ENCODE results near the gene NEURL4. TPM values are rescaled to one million over a fixed set of nuclear protein-coding genes. Genes with fewer than 3 reads are reported as not detected.

The NEURL4 gene
- total and polyA plus RNA-seq, 2 donors (not counting 3 experiments of a cell fraction or from before 2014, with no cell fraction given) = 32.0 to 44.9 TPM

GRCh38 chr17:7322520-7323194, 6.5 kb downstream of the NEURL4 start:
- H3K4me1 ChIP-seq (ENCODE audit: control insufficient read depth, extremely low read depth, insufficient read depth, low read length) = no peaks in the 10 kb centered on the region
- DNase-seq (ENCODE audit: low read depth, low spot score) = no peak
- no TSS peak for BruUV-seq (replicated peaks)
- intact Hi-C loops (cut with micrococcal nuclease) (no loop called here), dilution Hi-C loops (cut with MboI; ENCODE audit: extremely low pct_ligation_motif_present, low sequenced_read_pairs) (no loop called here)
- H4K20me1 ChIP-seq (replicated peaks; ENCODE audit: control insufficient read depth, extremely low read depth, insufficient read depth, low read length) = no peaks in the 10 kb centered on the region
- H3K27ac ChIP-seq (ENCODE audit: insufficient read depth, low read depth, low read length) = no peak overlapping the region
- peaks cover 2% of the 10 kb centered on the region for H3K79me2 ChIP-seq (ENCODE audit: control insufficient read depth, insufficient read depth, low read length)
- H3K36me3 ChIP-seq (ENCODE audit: control insufficient read depth in 2 of 2, extremely low read depth in 1 of 2, insufficient read depth in 2 of 2, low read length in 2 of 2) = peaks cover 11 to 52% of the 10 kb centered on the region in 2 experiments
- ChIA-PET CTCF (no interaction called here), POLR2A (no interaction called here)
- FAIRE-seq = no peak
- H3K9ac ChIP-seq (replicated peaks; ENCODE audit: extremely low read depth, insufficient read depth, low read length) = no peak overlapping the region
- no peak for TF ChIP-seq MYC (IDR thresholded peaks at IDR 0.05; ENCODE audit: low read depth, low read length)
- TF ChIP-seq, protein P1, sequence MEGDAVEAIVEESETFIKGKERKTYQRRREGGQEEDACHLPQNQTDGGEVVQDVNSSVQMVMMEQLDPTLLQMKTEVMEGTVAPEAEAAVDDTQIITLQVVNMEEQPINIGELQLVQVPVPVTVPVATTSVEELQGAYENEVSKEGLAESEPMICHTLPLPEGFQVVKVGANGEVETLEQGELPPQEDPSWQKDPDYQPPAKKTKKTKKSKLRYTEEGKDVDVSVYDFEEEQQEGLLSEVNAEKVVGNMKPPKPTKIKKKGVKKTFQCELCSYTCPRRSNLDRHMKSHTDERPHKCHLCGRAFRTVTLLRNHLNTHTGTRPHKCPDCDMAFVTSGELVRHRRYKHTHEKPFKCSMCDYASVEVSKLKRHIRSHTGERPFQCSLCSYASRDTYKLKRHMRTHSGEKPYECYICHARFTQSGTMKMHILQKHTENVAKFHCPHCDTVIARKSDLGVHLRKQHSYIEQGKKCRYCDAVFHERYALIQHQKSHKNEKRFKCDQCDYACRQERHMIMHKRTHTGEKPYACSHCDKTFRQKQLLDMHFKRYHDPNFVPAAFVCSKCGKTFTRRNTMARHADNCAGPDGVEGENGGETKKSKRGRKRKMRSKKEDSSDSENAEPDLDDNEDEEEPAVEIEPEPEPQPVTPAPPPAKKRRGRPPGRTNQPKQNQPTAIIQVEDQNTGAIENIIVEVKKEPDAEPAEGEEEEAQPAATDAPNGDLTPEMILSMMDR (IDR thresholded peaks at IDR 0.05; ENCODE audit: extremely low read depth in 1 of 2, insufficient read depth in 1 of 2, low read depth in 1 of 2, low read length in 2 of 2) = no peak
- TF ChIP-seq FOS (IDR thresholded peaks at IDR 0.05; ENCODE audit: borderline replicate concordance, insufficient read depth, low read length) = no peak
- no peak for TF ChIP-seq POLR2A (IDR thresholded peaks at IDR 0.05; ENCODE audit: low read depth, low read length)
- TF ChIP-seq POLR2AphosphoS5 (IDR thresholded peaks at IDR 0.05; ENCODE audit: insufficient read depth, low read depth, low read length) = no peak
- H3K4me2 ChIP-seq (ENCODE audit: insufficient read depth, low read length) = no peak overlapping the region
- no peaks in the 10 kb centered on the region for H3K27me3 ChIP-seq (ENCODE audit: control insufficient read depth in 2 of 2, insufficient read depth in 2 of 2, low read length in 2 of 2)
- H2AFZ ChIP-seq (ENCODE audit: low read depth, low read length) = no peak overlapping the region
- no peak overlapping the region for H3K4me3 ChIP-seq (replicated peaks in 1 of 3; ENCODE audit: insufficient read depth in 1 of 3, low read depth in 1 of 3, low read length in 3 of 3)
- no peaks in the 10 kb centered on the region for H3K9me1 ChIP-seq (replicated peaks; ENCODE audit: control insufficient read depth, extremely low read depth, insufficient read depth, low read length)
- no peaks in the 10 kb centered on the region for H3K9me3 ChIP-seq (replicated peaks; ENCODE audit: control insufficient read depth, insufficient read depth, low read length)

DNA sequence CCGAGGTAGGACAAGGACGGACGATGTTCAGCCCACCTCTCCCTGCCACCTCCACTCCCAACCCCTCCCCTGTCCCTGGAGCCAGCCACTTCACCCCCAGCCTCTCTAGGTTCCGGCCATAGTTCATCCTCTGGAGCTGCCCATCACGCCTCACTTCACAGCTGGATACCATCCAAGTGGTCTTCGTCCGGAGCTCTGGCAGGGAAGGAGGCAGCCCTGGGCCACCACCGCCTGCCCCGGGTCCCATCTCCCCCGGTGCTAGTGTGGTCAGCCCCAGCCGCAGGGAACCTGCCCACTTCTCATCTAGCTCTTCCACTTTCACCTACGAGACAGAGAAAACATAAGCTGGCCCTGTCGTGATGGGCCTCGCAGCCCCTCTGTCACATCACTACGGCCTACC, 7.7 kb downstream of the NEURL4 start:
- ChIA-PET POLR2A (interaction anchor here (0.9 kb wide), 1 partner anchor 239 kb away, joined by 3 read pairs; no protein-coding TSS in a partner anchor), CTCF (no interaction called here)

More for the DNA sequence above, 7.7 kb downstream of the NEURL4 start:
- no TSS peak for BruUV-seq (replicated peaks)
- no peaks in the 10 kb centered on the region for H3K9me1 ChIP-seq (replicated peaks; ENCODE audit: control insufficient read depth, extremely low read depth, insufficient read depth, low read length)
- peaks cover 11 to 50% of the 10 kb centered on the region in 2 experiments for H3K36me3 ChIP-seq (ENCODE audit: control insufficient read depth in 2 of 2, extremely low read depth in 1 of 2, insufficient read depth in 2 of 2, low read length in 2 of 2)
- DNase-seq (ENCODE audit: low read depth, low spot score) (no peak), FAIRE-seq (no peak)
- intact Hi-C loops (cut with micrococcal nuclease) (no loop called here), dilution Hi-C loops (cut with MboI; ENCODE audit: extremely low pct_ligation_motif_present, low sequenced_read_pairs) (no loop called here)
- TF ChIP-seq POLR2AphosphoS5 (IDR thresholded peaks at IDR 0.05; ENCODE audit: insufficient read depth, low read depth, low read length) = no peak
- no peak for TF ChIP-seq MYC (IDR thresholded peaks at IDR 0.05; ENCODE audit: low read depth, low read length)
- TF ChIP-seq, protein P2, sequence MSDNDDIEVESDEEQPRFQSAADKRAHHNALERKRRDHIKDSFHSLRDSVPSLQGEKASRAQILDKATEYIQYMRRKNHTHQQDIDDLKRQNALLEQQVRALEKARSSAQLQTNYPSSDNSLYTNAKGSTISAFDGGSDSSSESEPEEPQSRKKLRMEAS (IDR thresholded peaks at IDR 0.05; ENCODE audit: insufficient read depth, insufficient read length) = no peak
- TF ChIP-seq EZH2 (IDR thresholded peaks at IDR 0.05; ENCODE audit: borderline replicate concordance, low read depth, low read length, severe bottlenecking) = no peak
- TF ChIP-seq JUN (IDR thresholded peaks at IDR 0.05; ENCODE audit: borderline replicate concordance, insufficient read depth, insufficient read length, low read depth) = no peak
- peaks cover 4% of the 10 kb centered on the region for H3K4me1 ChIP-seq (ENCODE audit: control insufficient read depth, extremely low read depth, insufficient read depth, low read length)
- no peaks in the 10 kb centered on the region for H3K79me2 ChIP-seq (ENCODE audit: control insufficient read depth, insufficient read depth, low read length)
- H3K4me2 ChIP-seq (ENCODE audit: insufficient read depth, low read length) = no peak overlapping the region
- H3K27ac ChIP-seq (ENCODE audit: insufficient read depth, low read depth, low read length) = no peak overlapping the region
- no peaks in the 10 kb centered on the region for H4K20me1 ChIP-seq (replicated peaks; ENCODE audit: control insufficient read depth, extremely low read depth, insufficient read depth, low read length)
- H3K27me3 ChIP-seq (ENCODE audit: control insufficient read depth in 2 of 2, insufficient read depth in 2 of 2, low read length in 2 of 2) = no peaks in the 10 kb centered on the region
- H3K9ac ChIP-seq (replicated peaks; ENCODE audit: extremely low read depth, insufficient read depth, low read length) = no peak overlapping the region
- no peaks in the 10 kb centered on the region for H3K9me3 ChIP-seq (replicated peaks; ENCODE audit: control insufficient read depth, insufficient read depth, low read length)
- no peak overlapping the region for H3K4me3 ChIP-seq (replicated peaks in 1 of 3; ENCODE audit: insufficient read depth in 1 of 3, low read depth in 1 of 3, low read length in 3 of 3)
- H2AFZ ChIP-seq (ENCODE audit: low read depth, low read length) = no peak overlapping the region

Measured in endothelial cell of umbilical vein (primary cell).